H9 (cell line): ENCODE results near the gene C9orf72. TPM values are rescaled to one million over a fixed set of nuclear protein-coding genes. Genes with fewer than 3 reads are reported as not detected.

Source experiments
- DNase-seq: peaks from one replicate; pipeline ENCODE4 v3.0.0-alpha.2; 2017
- H2AFZ ChIP-seq: one replicate; pipeline ENCODE4 v1.6.1; 2013; ENCODE audit warnings: mild to moderate bottlenecking, low read length, control low read depth, moderate library complexity
- H2AK5ac ChIP-seq: 2 replicates; pipeline ENCODE4 v1.6.1; 2013; ENCODE audit warnings: low read length, control low read depth, mixed read lengths; ENCODE audit not compliant: insufficient read length
- H2BK120ac ChIP-seq: one replicate; pipeline ENCODE4 v1.6.1; 2013; ENCODE audit warnings: low read depth, mild to moderate bottlenecking, low read length, control low read depth, inconsistent platforms; ENCODE audit not compliant: poor library complexity, severe bottlenecking
- H2BK12ac ChIP-seq: 2 replicates; pipeline ENCODE4 v1.6.1; 2013; ENCODE audit warnings: low read length, control low read depth, mixed read lengths, low read depth; ENCODE audit not compliant: insufficient read length
- H2BK15ac ChIP-seq: 2 replicates; pipeline ENCODE4 v1.6.1; 2013; ENCODE audit warnings: low read depth, low read length, control low read depth
- H2BK20ac ChIP-seq: one replicate; pipeline ENCODE4 v1.6.1; 2013; ENCODE audit warnings: low read depth, mild to moderate bottlenecking, low read length, control low read depth, inconsistent platforms; ENCODE audit not compliant: poor library complexity, severe bottlenecking
- H2BK5ac ChIP-seq: 2 replicates; pipeline ENCODE4 v1.6.1; 2013; ENCODE audit warnings: low read length, control low read depth, mixed read lengths; ENCODE audit not compliant: insufficient read length
- H3K14ac ChIP-seq: 2 replicates; pipeline ENCODE4 v1.6.1; 2013; ENCODE audit warnings: low read length, control low read depth; ENCODE audit not compliant: insufficient read depth
- H3K18ac ChIP-seq: 2 replicates; pipeline ENCODE4 v1.6.1; 2013; ENCODE audit warnings: low read depth, mild to moderate bottlenecking, mixed read lengths, low read length, control low read depth; ENCODE audit not compliant: insufficient read length
- H3K23ac ChIP-seq: 2 replicates; pipeline ENCODE4 v1.6.1; 2013; ENCODE audit warnings: low read length, control low read depth, mixed read lengths, low read depth; ENCODE audit not compliant: insufficient read length
- H3K23me2 ChIP-seq: 2 replicates; pipeline ENCODE4 v1.6.1; 2013; ENCODE audit warnings: low read depth, mild to moderate bottlenecking, mixed read lengths, low read length, control low read depth; ENCODE audit not compliant: insufficient read length, poor library complexity, severe bottlenecking
- H3K27ac ChIP-seq: 2 replicates; pipeline ENCODE4 v1.5.1; 2013; ENCODE audit warnings: low read length, control low read depth, mixed read lengths, low read depth; ENCODE audit not compliant: insufficient read length
- H3K27me3 ChIP-seq: 2 replicates; pipeline ENCODE4 v1.6.1; 2013; ENCODE audit warnings: low read length, control low read depth, inconsistent platforms; ENCODE audit not compliant: insufficient read depth
- H3K4ac ChIP-seq: 2 replicates; pipeline ENCODE4 v1.6.1; 2013; ENCODE audit warnings: low read depth, mild to moderate bottlenecking, control low read depth, inconsistent platforms, low read length, moderate library complexity
- H3K4me1 ChIP-seq: 2 replicates; pipeline ENCODE4 v1.6.1; 2013; ENCODE audit warnings: low read length, control low read depth, inconsistent platforms; ENCODE audit not compliant: insufficient read depth
- H3K4me2 ChIP-seq: 2 replicates; pipeline ENCODE4 v1.6.1; 2013; ENCODE audit warnings: low read length, control low read depth, mixed read lengths; ENCODE audit not compliant: insufficient read length, insufficient read depth
- H3K56ac ChIP-seq: 2 replicates; pipeline ENCODE4 v1.6.1; 2013; ENCODE audit warnings: low read depth, mild to moderate bottlenecking, mixed read lengths, low read length, control low read depth; ENCODE audit not compliant: insufficient read length
- H3K79me1 ChIP-seq: 2 replicates; pipeline ENCODE4 v1.6.1; 2013; ENCODE audit warnings: low read depth, mild to moderate bottlenecking, moderate library complexity, low read length, control low read depth, inconsistent platforms; ENCODE audit not compliant: insufficient read depth, poor library complexity, severe bottlenecking
- H3K79me2 ChIP-seq: 2 replicates; pipeline ENCODE4 v1.6.1; 2013; ENCODE audit warnings: low read length, control low read depth, inconsistent platforms; ENCODE audit not compliant: insufficient read depth
- H3K9ac ChIP-seq: 2 replicates; pipeline ENCODE4 v1.6.1; 2013; ENCODE audit warnings: low read length, control low read depth, mixed read lengths; ENCODE audit not compliant: insufficient read length; ENCODE audit errors: extremely low read depth
- H3K9me3 ChIP-seq: one replicate; pipeline ENCODE4 v1.6.1; 2013; ENCODE audit warnings: low read depth, low read length, inconsistent platforms; ENCODE audit not compliant: control insufficient read depth
- H3T11ph ChIP-seq: one replicate; pipeline ENCODE4 v1.6.1; 2013; ENCODE audit warnings: mild to moderate bottlenecking, low read length, control low read depth, inconsistent platforms
- H4K20me1 ChIP-seq: one replicate; pipeline ENCODE4 v1.6.1; 2013; ENCODE audit not compliant: control insufficient read depth, insufficient read length, insufficient read depth
- H4K5ac ChIP-seq: 2 replicates; pipeline ENCODE4 v1.6.1; 2013; ENCODE audit warnings: low read depth, mild to moderate bottlenecking, mixed read lengths, low read length, control low read depth; ENCODE audit not compliant: insufficient read length
- H4K8ac ChIP-seq: replicated peaks from 2 replicates; pipeline ENCODE4 v1.6.1; 2013; ENCODE audit warnings: low read length, control low read depth, mixed read lengths, low read depth; ENCODE audit not compliant: insufficient read length
- H4K91ac ChIP-seq: 2 replicates; pipeline ENCODE4 v1.6.1; 2013; ENCODE audit warnings: low read depth, mild to moderate bottlenecking, moderate library complexity, mixed read lengths, low read length, control low read depth; ENCODE audit not compliant: insufficient read length
- H3K27ac Mint-ChIP-seq, 3 experiments: 2 replicates in 2 of 3; 3 replicates in 1 of 3; pipeline ENCODE4 v1.8.0; 2020 to 2021; ENCODE audit warnings: mixed read lengths in 3 of 3, mild to moderate bottlenecking in 1 of 3, moderate library complexity in 1 of 3
- H3K27me3 Mint-ChIP-seq: 2 replicates; pipeline ENCODE4 v1.8.0; 2021; ENCODE audit warnings: low read depth, mild to moderate bottlenecking, moderate library complexity, mixed read lengths
- H3K36me3 Mint-ChIP-seq, 3 experiments: 2 replicates in 2 of 3; 3 replicates in 1 of 3; pipeline ENCODE4 v1.8.0; 2020 to 2021; ENCODE audit warnings: low read depth in 3 of 3, mixed read lengths in 3 of 3; ENCODE audit not compliant: insufficient read depth in 1 of 3
- H3K4me1 Mint-ChIP-seq, 2 experiments: 2 replicates each; pipeline ENCODE4 v1.8.0; 2020; ENCODE audit warnings: mixed read lengths in 2 of 2
- H3K4me3 Mint-ChIP-seq, 2 experiments: 2 replicates in 1 of 2; 3 replicates in 1 of 2; pipeline ENCODE4 v1.8.0; 2020 to 2021; ENCODE audit warnings: mild to moderate bottlenecking in 2 of 2, mixed read lengths in 2 of 2, moderate library complexity in 1 of 2
- H3K9me3 Mint-ChIP-seq, 2 experiments: 2 replicates in 1 of 2; 3 replicates in 1 of 2; pipeline ENCODE4 v1.8.0; 2020; ENCODE audit warnings: mild to moderate bottlenecking in 2 of 2, mixed read lengths in 2 of 2, moderate library complexity in 1 of 2
- CTCF ChIP-seq: fragments of 200-600 bp; sonication (generic); conservative IDR thresholded peaks from 3 replicates; pipeline ENCODE4 v1.8.0; 2021; ENCODE audit warnings: antibody characterized with exemption, mild to moderate bottlenecking
- WGBS: extraction: QIAGEN DNeasy Blood & Tissue Kit; methylation state at CpG from one replicate; pipeline ENCODE4 v1.1.7; 2013; ENCODE audit warnings: missing lambda C conversion rate, low lambda C conversion rate, mixed read lengths; ENCODE audit not compliant: insufficient read length; ENCODE audit errors: extremely low coverage; 5-methylcytosine and 5-hydroxymethylcytosine counted together
- total RNA-seq: library from RNA; stranded (reverse); gene quantifications from 2 replicates; pipeline ENCODE4 v1.2.1, GENCODE V29; 2021

Gene C9orf72
- total RNA-seq, 1 experiment from 2014 or later, result 17.0 TPM

GRCh38 chr9:27505744-27506161, 67.5 kb downstream of the C9orf72 start:
- H3K79me1 ChIP-seq, result no peaks in the 10 kb centered on the region
- no peak overlapping the region for H2BK12ac ChIP-seq
- no peak for DNase-seq
- H3K23ac ChIP-seq, result no peak overlapping the region
- no peak for TF ChIP-seq CTCF
- no peaks in the 10 kb centered on the region for H4K20me1 ChIP-seq
- H3K18ac ChIP-seq, result no peak overlapping the region
- no peaks in the 10 kb centered on the region for H3K23me2 ChIP-seq
- Mint-ChIP-seq H3K36me3 (peaks cover 13 to 17% (median 14%) of the 10 kb centered on the region in 3 experiments), H3K27ac (no peak overlapping the region), H3K4me3 (no peak overlapping the region), H3K4me1 (peaks cover 12 to 23% of the 10 kb centered on the region in 2 experiments), H3K27me3 (no peaks in the 10 kb centered on the region), H3K9me3 (peaks cover 2 to 8% of the 10 kb centered on the region in 2 experiments; a peak in 2 of 5 replicates)
- H3K4ac ChIP-seq, result no peak overlapping the region
- no peak overlapping the region for H2BK120ac ChIP-seq
- H4K91ac ChIP-seq, result no peak overlapping the region
- no peak overlapping the region for H2AFZ ChIP-seq
- no peak overlapping the region for H3K56ac ChIP-seq
- H3K14ac ChIP-seq, result no peak overlapping the region
- no peak overlapping the region for H2BK20ac ChIP-seq
- no peak overlapping the region for H3K9ac ChIP-seq
- no CpG with 5 or more reads among the region's 5 CpGs for WGBS
- H2BK15ac ChIP-seq, result no peak overlapping the region
- no peak overlapping the region for H2AK5ac ChIP-seq
- no peak overlapping the region for H4K5ac ChIP-seq
- no peaks in the 10 kb centered on the region for H3K9me3 ChIP-seq
- no peak overlapping the region for H2BK5ac ChIP-seq
- H4K8ac ChIP-seq, result no peak overlapping the region
- no peak overlapping the region for H3K27ac ChIP-seq
- H3T11ph ChIP-seq, result no peak overlapping the region
- H3K79me2 ChIP-seq, result no peaks in the 10 kb centered on the region
- H3K4me1 ChIP-seq, result peaks cover 3% of the 10 kb centered on the region; the same call in 1 of the 2 replicates
- H3K4me2 ChIP-seq, result no peak overlapping the region
- H3K27me3 ChIP-seq, result no peaks in the 10 kb centered on the region
